ENCODE measurements around the gene ERC2.

ERC2 gene

DNA sequence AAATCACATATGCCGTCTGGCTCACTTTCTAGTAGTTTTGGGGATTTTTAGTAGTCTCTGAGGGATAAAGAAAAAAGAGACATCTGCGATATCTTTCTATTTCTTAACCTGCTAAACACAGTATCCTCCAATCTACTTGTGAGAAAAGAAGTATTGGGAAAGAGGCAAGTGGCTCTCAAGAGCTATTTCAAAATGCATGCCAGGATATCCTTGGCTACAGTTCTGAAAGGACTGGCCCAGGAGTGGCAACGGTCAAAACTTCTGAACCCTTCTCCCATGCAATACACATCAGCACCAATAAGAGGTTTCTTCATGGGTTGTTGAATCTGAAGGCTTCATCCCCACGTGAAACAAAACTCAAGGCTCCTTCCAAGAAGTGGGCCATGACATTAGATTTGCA is 777.1 kb downstream of the ERC2 start:
- DNase-seq: no peak

DNA sequence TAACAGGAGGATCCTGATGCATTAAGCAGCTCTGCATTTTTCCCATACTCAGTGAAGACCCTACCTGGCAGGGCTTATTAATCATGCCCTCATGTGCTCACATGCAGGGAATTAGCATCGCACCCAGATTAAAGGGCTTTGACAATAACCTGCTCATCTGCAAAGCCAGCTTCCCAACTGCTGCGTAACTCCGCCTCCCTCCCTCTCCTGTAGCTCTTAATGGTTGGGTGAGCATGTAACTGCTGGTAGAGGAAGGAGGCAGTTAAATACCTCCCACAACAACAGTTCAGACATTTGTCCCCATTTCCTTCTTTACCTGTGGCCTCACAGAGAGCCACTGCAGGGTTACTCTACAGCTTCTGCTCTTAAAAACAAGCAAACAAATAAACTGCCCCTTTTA is 777.5 kb downstream of the ERC2 start:
- DNase-seq: no peak

DNA sequence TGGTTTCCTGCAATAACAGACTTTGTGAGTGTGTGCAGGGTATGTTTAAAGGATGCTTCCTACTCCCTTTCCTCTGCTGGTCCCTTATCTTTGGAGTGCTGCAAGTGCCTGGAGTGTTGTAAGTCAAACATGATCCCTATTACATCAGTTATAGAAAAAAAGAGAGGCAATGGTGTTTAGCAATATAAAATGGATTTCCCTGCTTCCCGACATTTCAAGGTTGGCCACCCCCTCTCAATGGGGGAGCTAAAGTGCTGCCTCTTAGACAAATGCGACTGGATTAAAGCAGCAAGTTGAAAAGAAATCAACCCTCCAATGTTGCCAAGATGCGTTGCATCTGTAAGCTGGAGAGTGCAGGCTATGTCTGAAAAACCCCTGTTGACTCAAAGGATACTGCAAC is 778.1 kb downstream of the ERC2 start:
- DNase-seq: no peak

DNA sequence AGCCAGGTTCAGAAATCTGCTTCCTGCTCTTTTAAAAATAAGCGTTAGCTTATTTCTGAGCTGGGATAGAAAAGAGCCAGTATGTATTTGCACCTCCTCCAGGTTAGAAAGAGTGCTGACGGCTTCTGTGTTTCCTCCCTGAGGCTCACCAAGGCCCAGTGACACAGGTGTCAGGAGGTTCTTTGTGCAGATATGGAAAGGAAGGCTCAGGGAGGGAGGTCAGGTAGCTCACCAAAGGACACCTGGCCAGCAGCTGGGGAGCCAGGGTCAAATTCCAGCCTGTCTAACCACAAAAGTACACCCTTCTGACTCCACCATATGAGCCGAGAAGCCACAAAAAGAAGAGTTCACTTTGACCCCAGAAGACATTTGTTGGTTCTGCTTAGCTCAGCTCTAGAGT is 780.1 kb downstream of the ERC2 start:
- DNase-seq: no peak

DNA sequence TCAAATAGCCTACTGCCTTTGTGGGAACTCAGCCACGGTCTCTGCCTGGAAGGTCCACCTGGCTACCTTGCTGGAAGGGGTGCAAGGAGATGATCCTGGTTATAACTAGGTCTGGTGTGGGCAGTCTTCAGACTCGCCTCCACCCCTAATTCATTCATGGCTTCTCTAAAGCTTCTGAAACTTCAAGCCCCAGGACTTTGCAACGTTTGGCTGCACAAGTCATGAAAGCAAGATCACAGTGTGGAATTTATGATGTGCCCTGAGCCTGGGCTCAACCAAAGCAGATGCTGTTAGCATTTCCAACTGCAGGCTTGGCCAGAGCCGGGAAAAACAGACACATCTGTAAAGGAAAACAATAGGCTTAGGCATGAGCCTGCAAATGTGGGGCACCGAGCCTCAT is 780.7 kb downstream of the ERC2 start:
- no peak for DNase-seq

DNA sequence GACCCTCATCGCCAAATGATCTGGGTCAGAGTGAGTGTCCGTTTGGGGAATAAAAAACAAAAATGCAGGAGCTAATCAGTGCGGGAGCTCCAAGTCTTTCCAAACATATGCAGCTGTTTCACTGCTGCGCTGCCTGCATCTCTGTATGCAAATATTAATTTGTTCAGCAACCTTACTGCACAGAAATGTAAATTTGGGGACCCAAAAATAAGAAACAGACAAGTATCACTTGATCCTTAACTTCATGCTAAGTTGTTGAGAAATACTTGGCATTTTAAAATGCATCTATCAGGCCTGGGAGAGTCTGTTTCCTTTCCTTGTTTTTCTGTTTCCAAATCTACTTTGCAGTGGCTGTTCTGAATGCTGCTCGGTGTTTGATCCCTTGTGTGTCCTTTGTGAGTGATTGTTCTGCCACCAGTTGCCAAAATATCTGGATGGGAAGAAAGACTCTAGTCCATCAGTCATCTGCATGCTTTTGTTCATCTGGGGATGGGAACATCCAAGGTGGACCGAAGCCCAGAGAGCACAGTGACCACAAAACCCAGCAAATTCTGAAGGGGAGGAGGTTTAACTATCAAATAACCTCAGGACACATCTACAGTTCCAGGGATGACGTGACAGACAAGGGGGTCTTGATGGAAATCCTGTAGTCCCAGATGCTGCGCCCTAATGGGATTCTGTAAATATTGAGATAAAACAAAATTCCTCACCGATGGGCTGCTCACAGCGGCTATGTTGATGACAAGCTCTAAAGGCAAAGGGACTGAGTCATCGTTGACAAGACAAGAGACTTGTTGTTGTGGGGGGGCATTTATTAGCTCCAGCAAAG is 781.6 kb downstream of the ERC2 start:
- DNase-seq: no peak

DNA sequence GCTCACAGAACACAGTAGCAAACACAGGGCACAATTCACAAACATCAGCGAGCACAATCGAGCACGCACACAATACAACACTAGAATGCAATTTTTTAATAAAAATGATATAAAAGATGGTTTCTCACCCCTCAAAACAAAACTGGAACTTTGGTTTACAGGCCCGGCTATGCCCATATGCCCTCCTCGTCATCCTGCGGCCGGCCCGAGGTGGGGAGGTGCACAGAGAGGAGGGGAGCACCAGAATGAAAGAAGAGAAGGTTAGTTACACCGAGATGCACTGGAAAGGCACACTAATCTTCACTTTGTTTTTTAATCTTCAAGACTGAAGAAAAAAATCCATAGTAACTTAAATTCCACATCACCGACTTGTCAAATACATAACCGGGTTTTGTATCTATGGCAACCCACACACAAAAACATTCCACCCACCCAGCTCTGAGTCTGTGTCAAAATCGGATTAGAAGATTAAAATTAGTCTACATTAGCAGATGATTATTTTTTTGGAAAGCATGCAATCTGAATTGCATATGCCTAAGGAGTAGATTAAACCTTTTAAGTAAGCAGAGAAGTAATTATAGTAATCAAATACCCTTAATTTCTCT is 784.5 kb downstream of the ERC2 start:
- DNase-seq: no peak

DNA sequence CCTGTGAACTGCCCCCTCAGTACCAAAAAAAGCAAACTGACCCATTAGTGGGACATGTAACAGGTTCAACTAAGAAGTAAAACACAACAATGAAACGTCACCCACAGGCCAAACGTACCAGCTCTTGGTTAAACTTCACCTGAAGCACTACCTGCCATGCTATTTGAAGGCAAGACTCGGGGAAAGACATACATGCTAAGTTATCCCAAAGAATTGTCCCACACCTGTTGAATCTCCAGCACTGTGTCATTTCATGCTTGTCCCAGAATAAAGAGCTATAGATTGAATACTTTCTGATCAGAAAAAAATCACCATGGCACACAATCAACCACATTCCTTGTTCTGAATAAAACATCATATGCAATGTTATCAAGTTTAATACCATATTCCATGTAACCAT is 785.8 kb downstream of the ERC2 start:
- no peak for DNase-seq

DNA sequence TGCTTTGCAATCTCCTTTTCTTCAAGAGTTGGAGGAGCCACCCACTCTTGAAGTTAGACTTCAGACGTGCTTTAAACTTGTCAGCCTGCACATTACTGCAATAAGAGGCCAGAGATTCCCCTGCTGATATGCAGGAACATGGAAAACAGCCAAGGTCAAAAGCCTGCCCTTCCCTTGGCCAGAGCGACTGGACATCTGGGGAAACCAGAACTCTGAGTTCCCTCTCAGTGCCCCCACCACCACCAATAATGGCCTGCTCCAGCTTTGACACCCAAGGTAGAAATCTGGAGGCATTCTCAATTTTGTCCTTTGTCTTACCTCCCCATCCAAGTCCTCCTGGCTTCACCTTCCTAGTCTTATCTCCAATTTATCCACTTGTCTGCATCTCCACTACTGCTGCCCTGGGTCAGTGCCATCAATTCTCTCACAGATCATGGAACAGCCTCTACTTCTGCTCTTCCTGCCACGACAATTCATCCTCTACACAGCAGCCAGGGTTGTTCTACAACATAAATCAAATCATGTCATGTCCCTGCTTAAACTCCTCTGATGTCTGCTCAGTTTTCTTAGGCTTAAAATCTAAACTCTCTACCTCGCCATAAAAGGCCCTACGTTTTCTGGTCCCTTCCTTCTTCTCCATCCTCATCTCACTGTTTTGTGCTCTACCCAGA is 789.6 kb downstream of the ERC2 start:
- DNase-seq: no peak

DNA sequence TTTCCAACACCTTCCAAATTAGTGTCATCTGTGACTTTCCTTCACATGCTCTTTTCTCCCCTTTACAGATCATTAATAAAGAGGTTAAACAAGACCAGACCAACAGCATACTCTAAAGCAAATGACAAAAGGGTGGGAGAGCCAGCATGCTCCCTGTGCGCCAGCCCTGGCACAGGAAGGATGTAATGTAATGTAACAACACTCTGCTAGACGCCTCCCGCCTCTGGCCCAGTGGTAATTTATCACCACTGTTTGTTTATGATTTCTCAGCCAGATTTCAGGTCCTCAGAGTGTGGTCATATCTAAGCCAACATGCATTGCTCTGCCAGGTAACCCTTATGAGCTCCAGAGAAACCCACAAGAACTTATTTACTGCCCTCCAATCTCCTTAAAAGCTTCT is 791.6 kb downstream of the ERC2 start:
- DNase-seq: no peak

DNA sequence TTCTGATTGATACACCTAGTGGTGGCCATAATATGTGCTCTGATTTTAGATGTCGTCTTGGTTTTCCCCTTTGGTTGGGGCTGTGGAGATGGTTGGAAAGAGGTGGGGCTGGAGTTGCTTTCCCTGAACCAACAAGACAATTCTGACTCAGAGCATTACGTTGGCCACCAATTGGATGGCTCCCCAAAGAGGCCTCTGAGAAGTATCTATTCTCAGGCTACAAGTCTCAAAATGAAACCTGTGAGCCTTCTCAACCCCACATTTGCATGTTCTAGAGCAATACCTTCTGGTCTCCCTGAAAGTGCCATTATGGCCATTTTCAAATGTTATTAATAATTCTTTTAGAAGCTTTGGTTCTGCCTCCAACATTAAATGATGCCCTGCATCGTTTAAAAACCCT is 792.8 kb downstream of the ERC2 start:
- no peak for DNase-seq

DNA sequence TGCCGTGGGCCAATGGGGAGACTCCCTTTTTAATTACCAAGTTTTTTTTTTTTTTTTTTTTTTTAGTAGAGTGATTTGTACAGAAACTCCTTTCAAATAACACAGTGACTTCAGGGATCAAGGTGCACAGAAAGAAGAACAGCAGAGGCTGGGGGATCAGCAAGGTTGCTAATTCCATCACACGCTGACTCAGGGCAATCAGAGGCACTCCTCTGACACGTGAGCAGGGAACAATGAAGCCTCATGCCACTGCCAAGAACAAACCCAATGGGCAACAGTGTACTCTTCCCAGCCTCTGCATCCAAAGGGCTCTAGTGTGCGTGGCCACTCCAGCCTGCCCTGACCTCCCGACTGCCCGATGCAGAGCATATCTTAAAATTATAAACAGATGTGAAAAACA is 794.5 kb downstream of the ERC2 start:
- no peak for DNase-seq

DNA sequence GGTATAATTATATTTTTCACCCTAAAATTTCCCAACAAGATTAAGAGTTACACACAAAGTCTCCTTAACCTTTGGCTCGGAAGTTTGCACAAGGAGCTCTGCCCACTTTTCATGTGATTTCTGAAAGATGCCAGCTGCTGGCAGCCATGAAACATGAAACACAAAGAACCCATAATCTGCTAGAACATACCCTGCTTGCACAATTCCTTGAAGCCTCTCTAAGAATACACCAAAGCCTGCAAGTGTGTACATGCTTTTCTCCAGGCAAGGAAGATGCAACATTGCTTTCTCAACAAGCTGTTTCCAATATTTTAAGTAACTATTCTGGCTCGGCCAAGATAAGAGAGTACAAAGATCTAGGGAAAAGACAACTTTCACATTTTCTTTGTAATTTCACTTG is 799.1 kb downstream of the ERC2 start:
- no peak for DNase-seq

DNA sequence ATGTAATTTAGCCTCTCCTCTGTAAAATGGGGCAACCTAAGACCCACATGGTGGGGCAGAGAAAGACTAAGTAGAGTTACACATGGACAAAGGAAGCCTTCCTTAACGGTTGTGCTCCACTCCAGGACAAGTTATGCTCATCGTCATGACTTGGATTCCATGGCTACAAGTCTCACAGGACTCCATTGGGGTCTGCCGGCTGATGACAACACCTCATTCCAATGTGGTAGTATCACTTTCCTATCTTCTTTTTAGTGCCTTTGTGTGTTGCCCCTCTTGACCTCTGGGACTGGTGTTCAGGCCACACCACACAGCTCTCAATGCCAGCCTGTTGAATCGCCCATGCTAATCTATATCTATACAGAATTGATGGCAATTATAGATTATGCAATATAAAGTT is 799.9 kb downstream of the ERC2 start:
- DNase-seq: no peak

DNA sequence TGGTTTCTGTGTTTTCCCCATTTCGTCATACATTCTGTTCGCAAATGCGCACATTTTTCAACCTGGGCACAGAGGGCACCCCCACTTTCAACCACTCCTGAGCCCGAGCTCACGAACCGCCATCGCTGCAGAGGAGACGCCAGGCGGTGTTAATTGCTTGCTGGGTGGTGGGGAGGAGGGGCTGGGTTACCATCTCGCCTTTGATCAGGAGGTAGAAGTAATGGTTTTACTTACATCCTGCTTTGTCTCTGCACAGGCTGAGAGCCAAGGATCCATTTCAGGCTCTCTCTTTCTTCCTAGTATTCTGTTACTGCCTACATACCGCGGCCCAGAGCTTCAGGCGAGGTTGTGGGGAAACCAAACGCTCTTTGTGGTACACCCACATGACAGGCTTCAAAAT is 803.9 kb downstream of the ERC2 start:
- no peak for DNase-seq

DNA sequence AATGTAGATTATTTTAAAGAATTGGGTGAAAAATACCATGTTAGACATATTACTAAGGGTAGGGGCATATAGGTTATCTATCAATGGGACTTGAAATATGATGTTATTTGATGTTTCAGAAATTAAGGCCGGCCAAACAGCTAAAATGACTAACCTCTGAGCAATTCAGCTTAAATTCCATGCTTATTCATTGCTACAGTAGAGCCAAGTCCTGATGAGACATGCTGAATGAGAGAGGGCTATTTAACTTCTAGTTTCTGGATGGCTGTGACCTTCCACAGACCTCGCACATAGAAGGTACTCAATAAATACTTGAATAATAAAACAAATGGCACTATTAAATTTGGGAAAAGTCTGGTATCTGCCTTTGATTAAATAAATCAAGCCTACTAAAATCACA is 805.6 kb downstream of the ERC2 start:
- no peak for DNase-seq

DNA sequence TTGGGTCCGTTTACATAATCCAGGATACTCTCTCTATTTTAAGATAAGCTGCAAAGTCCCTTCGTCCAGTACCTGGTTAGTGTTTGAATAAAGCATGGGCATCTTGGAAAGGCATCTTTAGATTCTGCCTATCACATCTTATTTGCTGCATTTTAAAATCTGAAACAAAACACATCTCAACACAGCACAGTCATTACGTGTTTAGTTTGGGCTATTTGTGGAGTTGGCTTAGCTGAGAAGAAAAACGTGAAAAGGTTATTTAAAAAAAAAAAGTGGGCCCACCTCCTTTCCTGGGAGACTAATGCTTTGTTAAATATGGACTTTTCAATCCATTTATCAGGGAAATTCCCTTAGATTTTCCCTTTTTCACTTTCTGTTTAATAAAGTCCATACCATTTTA is 806.7 kb downstream of the ERC2 start:
- DNase-seq: no peak

DNA sequence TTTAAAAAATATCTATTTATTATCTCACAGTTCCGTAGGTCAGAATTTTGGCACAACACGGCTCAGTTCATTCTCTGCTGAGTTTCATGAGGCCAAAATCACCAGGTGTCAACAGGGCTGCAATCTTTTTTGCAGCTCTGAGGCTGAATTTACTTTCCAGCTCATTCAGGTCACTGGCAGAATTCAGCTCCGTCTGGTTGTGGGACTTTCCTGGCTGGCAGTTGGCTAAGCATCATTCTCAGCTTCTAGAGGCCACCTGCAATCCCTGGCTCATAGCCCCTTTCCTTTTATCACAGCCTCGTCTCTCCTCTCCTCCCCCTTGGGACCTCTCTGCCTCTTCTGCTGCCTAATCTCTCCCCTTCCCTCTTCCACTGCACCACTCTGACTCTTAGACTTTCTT is 807.1 kb downstream of the ERC2 start:
- DNase-seq: no peak

DNA sequence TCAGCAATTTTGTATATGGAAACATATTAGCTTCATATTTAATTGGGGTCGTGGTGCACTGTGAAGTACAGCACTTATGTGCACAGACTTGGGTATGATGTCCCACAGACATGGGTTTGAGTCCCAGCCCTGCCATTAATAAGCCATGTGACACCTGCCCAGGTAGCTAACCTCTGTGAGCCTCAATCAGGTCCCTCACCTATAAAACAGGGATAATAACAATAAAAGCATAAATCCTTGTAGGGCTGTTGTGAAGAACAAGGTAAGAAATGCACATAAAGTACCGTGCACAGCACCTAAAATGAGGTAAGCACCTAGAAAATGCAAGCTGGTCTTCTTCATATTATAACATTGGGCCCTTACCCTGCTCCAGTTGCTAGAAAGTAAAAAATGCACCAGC is 807.6 kb downstream of the ERC2 start:
- no peak for DNase-seq

DNA sequence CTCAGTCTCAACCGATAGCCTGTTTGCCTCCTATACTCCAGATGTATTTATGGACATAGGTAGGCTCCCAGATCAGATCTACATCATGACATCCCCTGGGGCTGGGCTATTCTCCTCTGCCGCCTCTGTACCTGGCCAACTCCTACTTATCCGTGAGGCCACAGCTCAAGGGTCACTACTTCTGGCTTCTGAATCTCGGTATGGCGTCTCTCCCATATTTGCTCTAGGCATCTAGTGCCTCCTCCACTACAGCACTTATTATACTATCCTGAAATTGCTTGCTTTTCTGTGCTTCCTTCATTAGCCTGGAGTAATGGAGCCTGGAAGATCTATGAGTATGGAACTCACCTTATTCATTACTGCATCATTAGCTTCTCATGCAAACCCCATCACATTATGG is 808.6 kb downstream of the ERC2 start:
- no peak for DNase-seq

DNA sequence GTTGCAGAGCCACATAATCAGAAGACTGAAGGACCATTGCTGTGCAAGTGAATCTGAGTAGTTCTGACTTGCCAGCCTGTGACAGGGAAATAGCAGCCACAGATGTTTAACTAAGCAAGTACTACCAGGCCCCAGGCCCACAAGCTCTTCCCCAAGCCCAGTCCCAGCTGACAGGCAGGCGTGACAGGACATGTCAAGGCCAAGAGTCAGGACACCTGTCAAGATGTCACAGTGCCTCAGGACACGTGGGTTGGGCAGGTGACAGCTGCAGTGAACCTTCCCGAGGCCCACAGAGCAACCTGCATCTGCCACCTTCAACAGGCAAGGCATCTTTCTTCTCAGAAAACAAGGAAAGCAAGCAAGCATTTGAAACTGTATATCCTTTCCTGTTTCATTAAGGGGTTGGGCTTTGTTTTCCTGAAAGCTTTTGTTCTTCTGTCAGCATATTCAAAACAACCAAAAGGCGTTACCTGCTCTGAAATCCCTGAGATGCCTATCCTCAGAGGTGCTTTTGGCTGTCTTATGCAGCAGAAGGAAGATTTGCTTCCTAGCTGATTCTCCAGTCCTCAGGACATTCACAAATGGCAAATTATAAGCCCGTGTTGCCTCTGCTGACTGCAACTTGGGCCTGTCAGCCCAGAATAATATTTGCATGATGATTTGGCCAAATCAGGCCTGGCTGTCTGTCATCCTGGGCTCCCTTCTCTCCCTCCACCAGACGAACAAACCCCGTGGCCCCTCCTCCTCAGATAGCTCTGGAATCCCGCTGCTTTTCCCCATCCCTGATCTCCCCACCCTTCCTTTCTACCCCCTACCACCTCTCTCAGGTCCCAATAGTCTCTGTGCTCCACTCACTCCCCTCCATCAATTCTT is 809.3 kb downstream of the ERC2 start:
- no peak for DNase-seq

DNA sequence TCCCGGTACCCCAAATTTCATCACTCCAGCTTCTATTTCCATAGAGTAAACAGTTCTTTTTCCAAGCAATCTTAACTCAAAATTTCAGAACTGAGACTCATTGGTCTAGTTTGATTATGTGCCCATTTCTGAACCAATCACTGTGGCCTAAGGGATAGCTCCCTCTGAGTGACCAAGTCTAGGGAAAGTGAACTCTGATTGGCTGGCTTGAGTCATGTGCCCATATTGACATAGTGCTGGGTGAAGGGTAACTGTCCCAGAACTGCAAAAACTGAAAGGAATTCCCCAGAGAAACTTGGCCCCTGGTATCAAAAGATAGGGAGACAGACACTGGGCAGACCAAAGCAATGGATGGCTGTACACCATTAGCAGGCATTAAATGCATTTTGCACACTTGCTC is 810.0 kb downstream of the ERC2 start:
- no peak for DNase-seq

DNA sequence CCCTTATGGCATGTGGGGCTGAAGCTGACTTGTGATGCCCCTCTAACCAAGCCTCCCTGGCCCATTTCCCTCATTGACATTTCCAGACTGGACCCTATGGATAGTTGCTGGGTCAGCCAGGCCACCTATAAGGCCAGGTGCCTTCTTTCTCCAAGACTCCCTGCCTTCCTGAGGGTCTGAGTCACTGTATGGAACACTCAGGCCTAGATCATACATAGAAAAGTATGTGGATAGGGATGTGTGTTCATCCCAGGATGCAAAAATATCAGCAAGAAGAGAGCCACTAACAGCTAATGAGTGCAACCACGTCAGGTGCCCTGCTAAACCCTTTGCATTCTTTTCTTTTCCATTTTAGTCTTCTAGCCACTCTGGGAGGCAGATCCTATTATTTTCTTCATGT is 812.7 kb downstream of the ERC2 start:
- no peak for DNase-seq
